NCI-H1092 (cell line): ENCODE data around the gene PDZD8.
"Not testable (repeated sequence)": the region's sequence is repeated elsewhere in the genome, so short reads cannot be mapped to it uniquely, and the experiment has no call there.

Experiments
- DNase-seq: peaks from one replicate; lab custom pipeline; 2025; lab: John Stamatoyannopoulos, UW

PDZD8 gene

GRCh38 chr10:117254774-117255735 lies 120.2 kb downstream of the PDZD8 start:
- no peak for DNase-seq

- DNase-seq = no peak
Observed at GRCh38 chr10:117254338-117254737, 120.9 kb downstream of the PDZD8 start.

GRCh38 chr10:117253908-117254307 lies 121.3 kb downstream of the PDZD8 start:
- DNase-seq = no peak

GRCh38 chr10:117250411-117250810 lies 124.8 kb downstream of the PDZD8 start:
- no peak for DNase-seq

GRCh38 chr10:117249493-117250093 lies 125.6 kb downstream of the PDZD8 start:
- DNase-seq = no peak

GRCh38 chr10:117248750-117249465 lies 126.3 kb downstream of the PDZD8 start:
- no peak for DNase-seq

- no peak for DNase-seq
Observed at GRCh38 chr10:117246997-117247671, 128.1 kb downstream of the PDZD8 start.

- no peak for DNase-seq
Observed at GRCh38 chr10:117242463-117242832, 132.8 kb downstream of the PDZD8 start.

GRCh38 chr10:117241541-117242462 lies 133.4 kb downstream of the PDZD8 start:
- DNase-seq = no peak

- no peak for DNase-seq
Observed at GRCh38 chr10:117240621-117241529, 134.4 kb downstream of the PDZD8 start, which contains the start of gene SLC18A2. TSS of gene SLC18A2 (plus strand) at chr10:117241114. CDS start at chr10:117241694, 580 bp downstream.

- DNase-seq = no peak
Observed at GRCh38 chr10:117239721-117240620, 135.3 kb downstream of the PDZD8 start.

- DNase-seq = no peak
Observed at GRCh38 chr10:117239051-117239450, 136.2 kb downstream of the PDZD8 start.

- no peak for DNase-seq
Observed at GRCh38 chr10:117237401-117237991, 137.7 kb downstream of the PDZD8 start.

GRCh38 chr10:117230107-117230506 lies 145.1 kb downstream of the PDZD8 start:
- not testable (repeated sequence) for DNase-seq

GRCh38 chr10:117228210-117228609 lies 147.0 kb downstream of the PDZD8 start:
- DNase-seq = no peak
